ENCODE data around the gene SLC24A3.
A peak's percentile ranks its signal among the peaks of the same experiment; 100 is the strongest.

The SLC24A3 gene

GRCh38 chr20:19341348-19342053, 129.1 kb downstream of the SLC24A3 start:
- peak; percentile 8 for DNase-seq (ENCODE audit: low spot score)

- no peak for DNase-seq (ENCODE audit: low spot score)
Measured at GRCh38 chr20:19344341-19344740, 131.9 kb downstream of the SLC24A3 start.

GRCh38 chr20:19347943-19348456, 135.6 kb downstream of the SLC24A3 start:
- no peak for DNase-seq (ENCODE audit: low spot score)

- DNase-seq (ENCODE audit: low spot score), result no peak
Measured at GRCh38 chr20:19348582-19348981, 136.1 kb downstream of the SLC24A3 start.

GRCh38 chr20:19349879-19350278, 137.4 kb downstream of the SLC24A3 start:
- DNase-seq (ENCODE audit: low spot score), result no peak

- no peak for DNase-seq (ENCODE audit: low spot score)
Measured at GRCh38 chr20:19351542-19351941, 139.1 kb downstream of the SLC24A3 start.

GRCh38 chr20:19354950-19355349, 142.5 kb downstream of the SLC24A3 start:
- DNase-seq (ENCODE audit: low spot score), result no peak

- no peak for DNase-seq (ENCODE audit: low spot score)
Measured at GRCh38 chr20:19361790-19362189, 149.3 kb downstream of the SLC24A3 start.

GRCh38 chr20:19363476-19363875, 151.0 kb downstream of the SLC24A3 start:
- no peak for DNase-seq (ENCODE audit: low spot score)

GRCh38 chr20:19367591-19367990, 155.1 kb downstream of the SLC24A3 start:
- no peak for DNase-seq (ENCODE audit: low spot score)

GRCh38 chr20:19368351-19368750, 155.9 kb downstream of the SLC24A3 start:
- peak; percentile 29 for DNase-seq (ENCODE audit: low spot score)

- no peak for DNase-seq (ENCODE audit: low spot score)
Measured at GRCh38 chr20:19370076-19371075, 157.9 kb downstream of the SLC24A3 start.

GRCh38 chr20:19371112-19371511, 158.7 kb downstream of the SLC24A3 start:
- no peak for DNase-seq (ENCODE audit: low spot score)

GRCh38 chr20:19374216-19374615, 161.8 kb downstream of the SLC24A3 start:
- DNase-seq (ENCODE audit: low spot score), result no peak

- DNase-seq (ENCODE audit: low spot score), result no peak
Measured at GRCh38 chr20:19375395-19375794, 163.0 kb downstream of the SLC24A3 start.

- no peak for DNase-seq (ENCODE audit: low spot score)
Measured at GRCh38 chr20:19375801-19376200, 163.4 kb downstream of the SLC24A3 start.

- DNase-seq (ENCODE audit: low spot score), result peak; percentile 39
Measured at GRCh38 chr20:19376451-19377229, 164.2 kb downstream of the SLC24A3 start.

GRCh38 chr20:19378058-19378457, 165.6 kb downstream of the SLC24A3 start:
- DNase-seq (ENCODE audit: low spot score), result no peak

- DNase-seq (ENCODE audit: low spot score), result no peak
Measured at GRCh38 chr20:19380211-19380610, 167.8 kb downstream of the SLC24A3 start.

GRCh38 chr20:19381947-19382346, 169.5 kb downstream of the SLC24A3 start:
- no peak for DNase-seq (ENCODE audit: low spot score)

- peak; percentile 7 for DNase-seq (ENCODE audit: low spot score)
Measured at GRCh38 chr20:19382386-19383340, 170.2 kb downstream of the SLC24A3 start.

Data from pons (tissue), 1 donor.